HG03095 (cell line): ENCODE measurements around the gene ARPC4.

Source experiments
- ATAC-seq: cut with Tn5 transposase; IDR thresholded peaks from one replicate; pipeline ENCODE4 v1.9.1; 2021; ENCODE audit warnings: moderate library complexity; ENCODE audit not compliant: unreplicated experiment

ARPC4 gene

GRCh38 chr3:9792405-9793160, at the start of gene ARPC4, which contains the start of gene TADA3:
ARPC4 (plus strand) TSS chr3:9793082; CDS start chr3:9793122, 40 bp downstream.
TADA3 (minus strand) TSS chr3:9792473; CDS start chr3:9791466, 1,007 bp downstream.
- peak; percentile 73 for ATAC-seq

GRCh38 chr3:9743548-9743947, 49.3 kb upstream of the ARPC4 start:
- no peak for ATAC-seq

GRCh38 chr3:9744162-9744561, 48.7 kb upstream of the ARPC4 start:
- no peak for ATAC-seq

GRCh38 chr3:9745521-9745920, 47.4 kb upstream of the ARPC4 start:
- ATAC-seq: no peak

GRCh38 chr3:9746330-9746729, 46.6 kb upstream of the ARPC4 start:
- ATAC-seq: no peak

DNA sequence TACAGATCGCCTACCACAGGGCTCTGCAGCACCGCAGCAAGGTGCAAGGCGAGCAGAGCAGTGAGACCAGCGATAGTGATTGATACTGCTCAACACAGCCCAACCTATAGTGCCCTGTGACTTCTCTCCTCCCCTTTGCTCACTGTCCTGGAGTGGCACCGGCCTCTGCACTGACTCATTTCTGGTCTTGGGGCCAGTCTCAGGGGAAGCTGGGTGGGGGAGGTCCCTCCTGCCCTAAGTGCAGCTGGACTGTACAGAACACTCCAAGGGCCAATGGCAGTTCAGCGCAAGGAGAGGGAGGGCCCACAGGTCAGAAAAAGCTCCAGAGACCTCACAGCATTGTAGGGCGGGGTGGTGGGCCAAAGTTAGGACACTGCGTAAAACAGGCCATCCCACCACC, 45.6 kb upstream of the ARPC4 start:
- no peak for ATAC-seq

DNA sequence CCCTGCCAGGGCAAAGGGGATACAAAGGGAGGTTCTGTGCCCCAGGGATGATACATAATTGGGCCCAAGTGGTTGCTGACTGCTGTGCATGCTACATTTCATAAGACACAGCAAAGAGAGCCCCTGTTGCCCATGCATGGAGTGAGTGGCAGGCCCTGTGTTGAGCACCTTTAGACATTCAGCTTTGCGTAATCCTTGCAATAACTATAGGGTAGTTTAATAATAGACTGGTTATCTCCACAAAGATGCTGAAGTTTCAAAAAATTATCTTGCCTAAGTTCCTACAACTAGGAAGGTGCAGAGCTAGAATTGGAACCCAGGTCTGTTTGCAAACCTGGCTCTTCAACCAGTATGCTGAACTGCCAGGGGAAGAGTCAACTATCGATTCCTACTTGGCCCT, 44.9 kb upstream of the ARPC4 start:
- ATAC-seq: no peak

DNA sequence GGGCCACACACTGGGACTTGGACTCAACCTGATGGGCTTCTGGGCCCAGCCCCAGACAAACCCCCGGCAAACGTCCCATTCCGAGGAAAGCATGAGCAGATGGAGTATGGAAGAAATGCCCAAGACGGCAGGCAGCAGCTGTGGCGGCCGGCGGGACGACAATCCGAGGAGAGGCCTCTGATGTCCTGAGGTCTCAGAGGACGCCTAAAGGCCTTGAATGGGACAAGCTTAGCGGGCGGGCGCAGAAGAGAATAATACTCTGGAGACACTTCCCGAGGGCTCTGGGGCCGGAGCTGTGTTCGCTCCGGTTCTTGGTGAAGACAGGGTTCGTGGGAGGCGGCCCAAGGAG, 43.6 kb upstream of the ARPC4 start:
- ATAC-seq: no peak

DNA sequence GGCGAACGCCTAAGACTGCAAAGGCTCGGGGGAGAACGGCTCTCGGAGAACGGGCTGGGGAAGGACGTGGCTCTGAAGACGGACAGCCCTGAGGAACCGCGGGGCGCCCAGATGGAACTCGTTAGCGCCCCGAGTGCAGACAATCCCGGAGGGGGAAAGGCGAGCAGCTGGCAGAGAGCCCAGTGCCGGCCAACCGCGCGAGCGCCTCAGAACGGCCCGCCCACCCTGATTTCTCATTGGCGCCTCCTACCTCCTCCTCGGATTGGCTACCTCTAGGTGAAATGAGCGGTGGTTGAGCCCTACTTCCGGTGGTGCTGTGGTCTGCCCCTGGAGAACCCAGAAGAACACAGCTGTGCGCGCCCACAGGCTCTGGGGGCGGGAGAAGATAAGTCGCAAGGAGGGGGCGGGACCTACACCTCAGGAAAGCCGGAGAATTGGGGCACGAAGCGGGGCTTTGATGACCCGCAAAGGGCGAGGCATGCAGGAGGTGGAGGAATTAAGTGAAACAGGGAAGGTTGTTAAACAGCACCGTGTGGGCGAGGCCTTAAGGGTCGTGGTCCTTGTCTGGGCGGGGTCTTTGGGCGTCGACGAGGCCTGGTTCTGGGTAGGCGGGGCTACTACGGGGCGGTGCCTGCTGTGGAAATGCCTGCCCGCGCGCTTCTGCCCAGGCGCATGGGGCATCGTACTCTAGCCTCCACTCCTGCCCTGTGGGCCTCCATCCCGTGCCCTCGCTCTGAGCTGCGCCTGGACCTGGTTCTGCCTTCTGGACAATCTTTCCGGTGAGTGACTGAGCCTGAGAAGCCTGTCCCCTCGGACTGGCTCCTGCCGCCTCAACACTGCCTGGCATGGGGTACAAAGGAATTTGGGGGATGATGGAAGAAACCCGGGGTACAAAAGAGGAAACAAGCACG, 43.0 kb upstream of the ARPC4 start, which contains the start of gene OGG1:
TSS of gene OGG1 (plus strand) at position 308 of the 911 bp plus-strand sequence. CDS start at position 643, 335 bp downstream.
- peak; percentile 91 for ATAC-seq

DNA sequence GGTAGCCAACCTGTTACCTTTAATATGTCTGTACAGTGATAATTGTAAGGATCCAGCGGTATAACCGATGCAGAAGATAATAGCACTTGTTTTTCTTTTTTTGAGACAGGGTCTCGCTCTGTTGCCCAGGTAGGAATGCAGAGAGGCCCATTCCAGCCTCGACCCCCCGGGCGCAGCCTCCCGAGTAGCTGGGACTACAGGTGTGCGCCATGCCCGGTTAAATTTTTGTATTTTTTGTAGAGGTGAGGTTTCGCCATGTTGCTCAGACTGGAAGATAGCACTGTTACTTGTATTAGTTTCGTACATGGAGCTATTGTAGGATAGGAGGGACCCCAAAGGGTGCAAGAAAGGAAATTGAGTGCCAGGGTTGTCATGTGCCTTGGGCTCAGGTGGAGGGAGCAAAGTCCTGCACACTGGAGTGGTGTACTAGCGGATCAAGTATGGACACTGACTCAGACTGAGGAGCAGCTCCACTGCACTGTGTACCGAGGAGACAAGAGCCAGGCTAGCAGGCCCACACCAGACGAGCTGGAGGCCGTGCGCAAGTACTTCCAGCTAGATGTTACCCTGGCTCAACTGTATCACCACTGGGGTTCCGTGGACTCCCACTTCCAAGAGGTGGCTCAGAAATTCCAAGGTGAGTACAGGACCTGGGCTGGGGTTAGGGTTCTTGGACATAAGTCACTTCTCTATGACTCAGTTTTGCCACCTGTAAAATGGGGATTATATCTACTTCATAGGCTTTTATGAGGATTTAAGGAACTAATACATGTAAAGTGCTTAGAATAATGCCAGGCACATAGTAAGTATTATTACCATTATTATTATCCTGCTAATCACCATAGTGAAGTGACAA, 42.1 kb upstream of the ARPC4 start:
- ATAC-seq: no peak

GRCh38 chr3:9754678-9755077, 38.2 kb upstream of the ARPC4 start:
- ATAC-seq: no peak

- no peak for ATAC-seq
These were observed 35.5 kb upstream of the ARPC4 start for GRCh38 chr3:9757427-9757826.

DNA sequence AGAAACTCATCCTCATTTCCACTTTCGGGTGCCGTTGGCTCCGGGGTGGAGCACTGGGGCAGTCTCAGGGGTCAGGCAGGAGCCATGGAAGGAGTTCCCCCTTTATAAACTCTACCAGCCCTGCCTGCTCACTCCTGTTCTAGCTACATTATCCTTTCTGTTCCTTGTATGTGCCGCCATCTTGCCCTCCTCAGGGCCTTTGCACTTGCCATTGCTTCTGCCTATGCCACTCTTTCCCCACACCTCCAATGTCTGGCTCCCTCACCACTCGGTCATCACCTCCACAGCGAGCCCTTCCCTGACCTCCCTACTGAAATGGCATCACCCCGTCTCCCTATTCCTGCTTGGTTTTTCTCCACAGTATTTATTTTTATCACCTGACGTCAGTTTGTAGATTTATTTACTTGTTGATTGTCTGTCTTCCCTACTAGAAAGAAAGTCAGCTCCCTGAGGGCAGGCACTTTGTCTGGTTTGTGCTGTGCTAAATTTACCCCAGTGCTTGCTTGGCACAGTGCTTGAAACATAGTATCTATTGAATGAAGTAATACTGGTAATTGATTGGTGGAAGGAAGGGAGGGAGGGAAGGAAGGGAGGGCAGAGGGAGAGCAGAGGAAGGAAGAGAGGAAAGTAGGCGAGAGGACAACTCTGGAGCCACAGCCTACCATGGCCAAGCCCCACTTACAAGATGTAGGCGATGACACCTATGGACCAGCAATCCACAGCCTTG, 31.9 kb upstream of the ARPC4 start:
- ATAC-seq: no peak

DNA sequence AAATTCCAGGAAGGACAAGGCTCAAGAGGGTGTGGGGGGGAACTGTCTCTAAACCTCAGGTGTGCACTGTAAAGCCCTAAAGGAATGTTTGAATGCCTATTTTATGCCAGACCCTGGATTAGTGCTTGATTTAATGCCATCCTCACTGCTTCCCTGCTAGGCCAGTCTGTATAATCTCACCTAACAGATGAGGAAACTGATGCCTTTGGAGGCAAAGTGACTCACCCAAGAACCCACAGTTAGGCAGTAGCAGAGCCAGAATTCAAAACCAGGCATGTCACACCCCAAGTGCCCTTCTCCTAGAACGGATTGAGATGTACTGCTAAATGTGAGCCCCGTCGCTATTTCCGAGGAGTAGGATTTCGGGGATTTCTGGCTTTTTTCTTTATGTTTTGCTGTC, 31.0 kb upstream of the ARPC4 start:
- no peak for ATAC-seq

GRCh38 chr3:9762871-9763270, 30.0 kb upstream of the ARPC4 start:
- ATAC-seq: no peak

DNA sequence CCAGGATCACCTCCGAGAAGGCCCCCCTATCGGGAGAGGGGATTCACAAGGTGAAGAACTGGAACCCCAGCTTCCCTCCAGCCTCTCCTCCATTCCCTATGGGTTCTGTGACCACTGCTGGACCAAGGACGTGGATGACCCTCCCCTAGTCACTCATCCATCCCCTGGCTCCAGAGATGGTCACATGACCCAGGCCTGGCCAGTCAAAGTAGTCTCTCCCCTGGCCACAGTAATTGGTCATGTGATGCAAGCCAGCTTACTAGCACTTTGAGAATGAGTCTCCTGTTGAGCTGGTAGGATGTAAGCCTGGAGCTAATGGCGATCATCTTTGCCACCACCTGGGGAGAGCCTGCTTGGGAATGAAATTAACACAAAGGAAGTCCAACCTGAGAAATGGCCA, 27.0 kb upstream of the ARPC4 start:
- ATAC-seq: no peak

DNA sequence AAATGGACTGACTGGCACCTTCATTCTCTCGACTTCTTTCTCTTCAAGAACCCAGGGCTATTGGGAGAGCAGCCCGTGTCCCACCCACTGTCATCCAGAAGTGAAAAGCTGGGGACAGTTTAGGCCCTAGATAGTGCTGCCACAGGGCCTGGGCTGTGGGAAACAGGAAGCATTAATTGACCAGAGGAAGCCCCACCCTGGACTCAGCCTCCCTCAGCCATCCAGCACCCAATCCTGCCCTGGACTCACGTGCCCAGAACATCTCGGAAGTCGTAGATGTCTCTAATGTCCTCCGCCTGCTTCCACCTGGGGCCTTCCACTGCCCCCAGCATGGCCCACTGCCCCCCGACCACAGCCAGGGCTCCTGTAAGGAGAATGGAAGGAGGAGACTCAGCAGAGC, 25.5 kb upstream of the ARPC4 start:
- no peak for ATAC-seq

GRCh38 chr3:9768141-9768775, 24.6 kb upstream of the ARPC4 start:
- ATAC-seq: no peak

GRCh38 chr3:9769012-9769411, 23.9 kb upstream of the ARPC4 start:
- no peak for ATAC-seq
